ENCODE data around the gene ULBP3.

DNA sequence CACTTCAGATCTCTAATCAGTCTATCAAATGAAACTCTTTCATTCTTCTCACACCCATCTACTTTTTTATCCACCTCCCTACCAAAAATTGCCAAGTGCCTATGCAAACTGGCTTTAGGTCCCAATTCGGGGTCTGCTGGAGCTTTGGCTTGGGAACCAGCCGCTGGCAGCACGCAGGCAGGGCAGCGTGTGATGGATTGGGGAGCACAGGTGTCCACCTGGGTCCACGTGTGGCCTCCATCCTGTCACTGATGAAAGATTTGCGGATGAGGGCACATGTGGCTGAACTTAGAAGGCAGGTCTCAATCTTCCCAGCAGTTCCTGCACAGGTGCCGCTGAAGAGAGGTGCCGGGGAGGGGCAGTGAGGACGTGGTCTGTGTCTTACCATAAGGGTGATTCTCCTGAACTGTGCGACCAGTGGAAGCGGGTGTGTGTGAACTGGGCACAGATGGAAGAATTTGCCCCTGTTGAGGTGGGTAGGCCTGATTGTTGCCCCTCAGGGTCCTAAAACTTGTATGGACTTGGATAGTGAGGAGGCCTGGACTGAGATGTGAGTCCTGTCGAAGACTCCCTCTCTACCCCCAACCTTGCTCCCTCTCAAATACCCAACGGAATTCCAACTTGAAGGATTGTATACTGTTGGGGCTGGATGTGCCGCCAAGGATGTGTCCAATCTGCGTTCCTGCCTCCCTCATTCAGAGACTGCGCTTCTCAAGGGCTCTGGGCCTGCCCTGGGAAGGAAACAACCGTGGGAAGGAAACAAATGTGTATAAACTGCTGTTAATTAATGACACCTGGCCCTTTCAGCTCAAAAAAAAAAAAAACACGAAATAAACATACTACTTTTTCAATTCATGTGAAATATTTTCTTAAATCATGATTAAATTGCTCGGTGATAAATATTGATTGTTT lies 25.2 kb downstream of the ULBP3 start:
- TF ChIP-seq SPI1 (IDR thresholded peaks at IDR 0.05; ENCODE audit: borderline replicate concordance, low read depth) (no peak), CTCF (IDR thresholded peaks at IDR 0.05; ENCODE audit: insufficient read depth, low read length) (no peak), POLR2AphosphoS5 (IDR thresholded peaks at IDR 0.05; ENCODE audit: low read depth) (no peak), REST (IDR thresholded peaks at IDR 0.05; ENCODE audit: insufficient replicate concordance, low read depth) (no peak), GABPA (IDR thresholded peaks at IDR 0.05; ENCODE audit: low read depth) (no peak)
